Fibroblast of villous mesenchyme (primary cell): ENCODE results near the gene TENT4A. TPM values are rescaled to one million over a fixed set of nuclear protein-coding genes. Genes with fewer than 3 reads are reported as not detected.

Experiments
- DNase-seq: peaks from one replicate; pipeline ENCODE4 v3.0.0-alpha.2; 2010; ENCODE audit warnings: low read depth
- H3K4me3 ChIP-seq: 2 replicates; pipeline ENCODE4 v1.5.1; 2011; ENCODE audit warnings: low read depth, mild to moderate bottlenecking, low read length
- CTCF ChIP-seq: IDR thresholded peaks from 2 replicates; pipeline ENCODE4 v1.5.1; 2012; ENCODE audit warnings: low read depth, mild to moderate bottlenecking, low read length; ENCODE audit not compliant: insufficient read depth
- total RNA-seq: library from RNA; depleted of rRNA; stranded (reverse); fragments of >200 nt; gene quantifications from 2 replicates; pipeline ENCODE4 v1.2.3, GENCODE V29; 2012

The TENT4A gene
- total RNA-seq, 1 donor: 23.3 TPM

- no peak overlapping the region for H3K4me3 ChIP-seq
- no peak for TF ChIP-seq CTCF
- no peak for DNase-seq
These were observed 74.7 kb downstream of the TENT4A start for GRCh38 chr5:6787941-6788340.

GRCh38 chr5:6788439-6788838, 75.2 kb downstream of the TENT4A start:
- TF ChIP-seq CTCF: no peak
- no peak overlapping the region for H3K4me3 ChIP-seq
- DNase-seq: no peak

GRCh38 chr5:6788956-6789649, 75.9 kb downstream of the TENT4A start:
- no peak for DNase-seq
- H3K4me3 ChIP-seq: no peak overlapping the region
- peak; percentile 3 for TF ChIP-seq CTCF

- no peak overlapping the region for H3K4me3 ChIP-seq
- no peak for TF ChIP-seq CTCF
- no peak for DNase-seq
These were observed 77.2 kb downstream of the TENT4A start for GRCh38 chr5:6790346-6790865.

GRCh38 chr5:6791031-6791430, 77.8 kb downstream of the TENT4A start:
- H3K4me3 ChIP-seq: no peak overlapping the region
- no peak for DNase-seq
- TF ChIP-seq CTCF: no peak

GRCh38 chr5:6792376-6792775, 79.1 kb downstream of the TENT4A start:
- no peak overlapping the region for H3K4me3 ChIP-seq
- no peak for DNase-seq
- TF ChIP-seq CTCF: no peak
